HepG2 (cell line): ENCODE measurements around the gene TENT5A. TPM values are rescaled to one million over a fixed set of nuclear protein-coding genes. Genes with fewer than 3 reads are reported as not detected.

ENCODE experiments used
- ARHGAP35 ChIP-seq: sonication (generic); formaldehyde crosslinking; IDR thresholded peaks from 2 replicates; pipeline ENCODE4 v1.9.0; 2022; ENCODE audit warnings: mild to moderate bottlenecking, inconsistent platforms, moderate library complexity, missing genetic modification reagents, borderline replicate concordance
- CREM ChIP-seq, 2 experiments: sonication (generic) in 1 of 2; formaldehyde crosslinking in 1 of 2; IDR thresholded peaks; 2 replicates each; pipeline versions ENCODE4 v1.4.0 to v1.6.1; 2016 to 2020; ENCODE audit warnings: antibody characterized with exemption in 1 of 2, mild to moderate bottlenecking in 1 of 2, missing genetic modification reagents in 1 of 2
- HMG20A ChIP-seq: IDR thresholded peaks from 2 replicates; pipeline ENCODE4 v1.6.1; 2016; ENCODE audit warnings: borderline replicate concordance
- HNRNPUL1 ChIP-seq: fragments of 200-400 bp; formaldehyde crosslinking; IDR thresholded peaks from 2 replicates; pipeline ENCODE4 v1.6.1; 2017; ENCODE audit warnings: low read depth, mild to moderate bottlenecking, low read length, moderate library complexity
- IRF2 ChIP-seq: IDR thresholded peaks from 2 replicates; pipeline ENCODE4 v1.6.1; 2018; ENCODE audit warnings: missing genetic modification reagents, missing compliant biosample characterization
- ISL2 ChIP-seq: sonication (generic); formaldehyde crosslinking; IDR thresholded peaks from 2 replicates; pipeline ENCODE4 v1.5.0; 2020; ENCODE audit warnings: missing genetic modification reagents
- JDP2 ChIP-seq: sonication (generic); formaldehyde crosslinking; IDR thresholded peaks from 2 replicates; pipeline ENCODE4 v1.8.1; 2022; ENCODE audit warnings: missing genetic modification reagents, borderline replicate concordance
- KLF15 ChIP-seq: sonication (generic); formaldehyde crosslinking; IDR thresholded peaks from 2 replicates; pipeline ENCODE4 v1.8.1; 2023; ENCODE audit warnings: borderline replicate concordance, mild to moderate bottlenecking, inconsistent platforms, missing genetic modification reagents, mixed read lengths
- ONECUT2 ChIP-seq: sonication (generic); formaldehyde crosslinking; IDR thresholded peaks from 2 replicates; pipeline ENCODE4 v1.4.0; 2020; ENCODE audit warnings: missing genetic modification reagents
- PCBP1 ChIP-seq: fragments of 200-400 bp; formaldehyde crosslinking; IDR thresholded peaks from 2 replicates; pipeline ENCODE4 v1.6.1; 2017; ENCODE audit warnings: mild to moderate bottlenecking, low read depth, low read length, borderline replicate concordance
- POGZ ChIP-seq: sonication (generic); formaldehyde crosslinking; IDR thresholded peaks from 2 replicates; pipeline ENCODE4 v1.4.0; 2020; ENCODE audit warnings: mild to moderate bottlenecking, missing genetic modification reagents
- ZKSCAN8 ChIP-seq: IDR thresholded peaks from 2 replicates; pipeline ENCODE4 v1.6.1; 2016; ENCODE audit warnings: borderline replicate concordance, missing genetic modification reagents, missing compliant biosample characterization
- ZNF138 ChIP-seq: sonication (generic); formaldehyde crosslinking; IDR thresholded peaks from 2 replicates; pipeline ENCODE4 v1.5.0; 2020; ENCODE audit warnings: mild to moderate bottlenecking, low read depth, missing genetic modification reagents
- ZNF207 ChIP-seq: fragments of 450-650 bp; IDR thresholded peaks from 2 replicates; pipeline ENCODE4 v1.6.1; 2016; ENCODE audit warnings: antibody characterized with exemption, borderline replicate concordance
- ZNF329 ChIP-seq: sonication (generic); formaldehyde crosslinking; IDR thresholded peaks from 2 replicates; pipeline ENCODE4 v1.9.0; 2021; ENCODE audit warnings: low read depth, mild to moderate bottlenecking, missing genetic modification reagents
- ZNF674 ChIP-seq: sonication (generic); formaldehyde crosslinking; IDR thresholded peaks from 2 replicates; pipeline ENCODE4 v1.5.0; 2020; ENCODE audit warnings: low read depth, mild to moderate bottlenecking, missing genetic modification reagents
- ZNF792 ChIP-seq: IDR thresholded peaks from 2 replicates; pipeline ENCODE4 v1.6.1; 2016
- ZNF850 ChIP-seq: sonication (generic); formaldehyde crosslinking; conservative IDR thresholded peaks from 2 replicates; pipeline ENCODE4 v1.9.0; 2021; ENCODE audit warnings: mild to moderate bottlenecking, missing genetic modification reagents
- polyA plus RNA-seq, 8 experiments: library from polyadenylated mRNA; depleted of rRNA in 3 of 8; stranded (reverse) in 7 of 8; unstranded in 1 of 8; fragments of >200 nt; fragmentation: Illumina TruSeq in 4 of 8; extraction: Trizol in 4 of 8; gene quantifications; 2 replicates each; pipeline versions ENCODE4 v1.2.1 to v1.2.3, GENCODE V29; 2011 to 2016; ENCODE audit warnings: low read depth in 4 of 8, missing spikeins in 1 of 8, mixed read lengths in 1 of 8; ENCODE audit not compliant: insufficient read depth in 1 of 8
- total RNA-seq, 5 experiments: library from RNA; depleted of rRNA; stranded (reverse); fragments of >200 nt; fragmentation: Illumina TruSeq; extraction: Trizol; gene quantifications; 2 replicates each; pipeline ENCODE4 v1.2.3, GENCODE V29; 2016; ENCODE audit warnings: low read depth in 1 of 5
- TF ChIP-seq, protein P1 (sequence below): IDR thresholded peaks from 2 replicates; pipeline ENCODE4 v1.6.1; 2016; ENCODE audit warnings: low read depth
- TF ChIP-seq, protein P2 (sequence below): sonication (generic); formaldehyde crosslinking; IDR thresholded peaks from 2 replicates; pipeline ENCODE4 v1.8.1; 2022; ENCODE audit warnings: mild to moderate bottlenecking, missing genetic modification reagents
- TF ChIP-seq, protein P3 (sequence below): sonication (generic); formaldehyde crosslinking; IDR thresholded peaks from 2 replicates; pipeline ENCODE4 v1.8.0; 2022; ENCODE audit warnings: low read depth, missing genetic modification reagents
- TF ChIP-seq, protein P4 (sequence below): sonication (generic); formaldehyde crosslinking; IDR thresholded peaks from 2 replicates; pipeline ENCODE4 v1.8.0; 2023; ENCODE audit warnings: mild to moderate bottlenecking, missing genetic modification reagents
- TF ChIP-seq, protein P5 (sequence below): sonication (generic); formaldehyde crosslinking; conservative IDR thresholded peaks from 2 replicates; pipeline ENCODE4 v1.4.0; 2020; ENCODE audit warnings: mild to moderate bottlenecking, missing genetic modification reagents, moderate library complexity

TENT5A gene
- total and polyA plus RNA-seq, 2 of the 13 experiments (the other 11 are each of a cell fraction or from before 2014, with no cell fraction given) = 8.0 to 13.8 TPM

DNA sequence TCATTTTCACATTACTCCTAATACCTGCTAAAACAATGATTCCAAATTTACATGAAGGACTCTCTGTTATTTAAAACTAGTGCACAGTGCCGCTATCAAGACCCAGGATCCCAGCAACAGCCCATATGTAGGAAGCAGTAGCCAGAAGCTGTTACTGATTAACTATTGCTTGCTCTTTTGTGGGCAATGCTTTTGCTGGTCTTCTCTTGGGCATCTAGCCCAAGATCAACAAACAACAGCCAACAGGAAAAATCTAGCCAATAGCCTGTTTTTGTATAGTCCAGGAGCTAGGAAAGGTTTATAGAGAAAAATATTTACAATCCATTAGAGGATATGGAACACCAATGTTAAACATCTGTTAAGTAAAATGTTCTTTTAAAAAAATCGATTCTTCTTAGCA is 22.1 kb upstream of the TENT5A start (continued):
- TF ChIP-seq, protein P1, sequence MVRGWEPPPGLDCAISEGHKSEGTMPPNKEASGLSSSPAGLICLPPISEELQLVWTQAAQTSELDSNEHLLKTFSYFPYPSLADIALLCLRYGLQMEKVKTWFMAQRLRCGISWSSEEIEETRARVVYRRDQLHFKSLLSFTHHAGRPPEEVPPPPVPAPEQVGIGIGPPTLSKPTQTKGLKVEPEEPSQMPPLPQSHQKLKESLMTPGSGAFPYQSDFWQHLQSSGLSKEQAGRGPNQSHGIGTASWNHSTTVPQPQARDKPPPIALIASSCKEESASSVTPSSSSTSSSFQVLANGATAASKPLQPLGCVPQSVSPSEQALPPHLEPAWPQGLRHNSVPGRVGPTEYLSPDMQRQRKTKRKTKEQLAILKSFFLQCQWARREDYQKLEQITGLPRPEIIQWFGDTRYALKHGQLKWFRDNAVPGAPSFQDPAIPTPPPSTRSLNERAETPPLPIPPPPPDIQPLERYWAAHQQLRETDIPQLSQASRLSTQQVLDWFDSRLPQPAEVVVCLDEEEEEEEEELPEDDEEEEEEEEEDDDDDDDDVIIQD (CRISPR knock-in tag) = peak; percentile 89; the same call in 1 of the 2 replicates
- TF ChIP-seq ONECUT2 (CRISPR knock-in tag) = no peak
- TF ChIP-seq ARHGAP35 (CRISPR knock-in tag) = no peak
- no peak for TF ChIP-seq ZNF674 (CRISPR knock-in tag)
- TF ChIP-seq, protein P2, sequence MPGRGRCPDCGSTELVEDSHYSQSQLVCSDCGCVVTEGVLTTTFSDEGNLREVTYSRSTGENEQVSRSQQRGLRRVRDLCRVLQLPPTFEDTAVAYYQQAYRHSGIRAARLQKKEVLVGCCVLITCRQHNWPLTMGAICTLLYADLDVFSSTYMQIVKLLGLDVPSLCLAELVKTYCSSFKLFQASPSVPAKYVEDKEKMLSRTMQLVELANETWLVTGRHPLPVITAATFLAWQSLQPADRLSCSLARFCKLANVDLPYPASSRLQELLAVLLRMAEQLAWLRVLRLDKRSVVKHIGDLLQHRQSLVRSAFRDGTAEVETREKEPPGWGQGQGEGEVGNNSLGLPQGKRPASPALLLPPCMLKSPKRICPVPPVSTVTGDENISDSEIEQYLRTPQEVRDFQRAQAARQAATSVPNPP (CRISPR knock-in tag) = no peak
- TF ChIP-seq ZNF329 (CRISPR knock-in tag) = no peak
- TF ChIP-seq HNRNPUL1 = peak; percentile 92
- TF ChIP-seq ISL2 = peak; percentile 51; the same call in 1 of the 2 replicates
- no peak for TF ChIP-seq ZNF850 (CRISPR knock-in tag)
- TF ChIP-seq, protein P3, sequence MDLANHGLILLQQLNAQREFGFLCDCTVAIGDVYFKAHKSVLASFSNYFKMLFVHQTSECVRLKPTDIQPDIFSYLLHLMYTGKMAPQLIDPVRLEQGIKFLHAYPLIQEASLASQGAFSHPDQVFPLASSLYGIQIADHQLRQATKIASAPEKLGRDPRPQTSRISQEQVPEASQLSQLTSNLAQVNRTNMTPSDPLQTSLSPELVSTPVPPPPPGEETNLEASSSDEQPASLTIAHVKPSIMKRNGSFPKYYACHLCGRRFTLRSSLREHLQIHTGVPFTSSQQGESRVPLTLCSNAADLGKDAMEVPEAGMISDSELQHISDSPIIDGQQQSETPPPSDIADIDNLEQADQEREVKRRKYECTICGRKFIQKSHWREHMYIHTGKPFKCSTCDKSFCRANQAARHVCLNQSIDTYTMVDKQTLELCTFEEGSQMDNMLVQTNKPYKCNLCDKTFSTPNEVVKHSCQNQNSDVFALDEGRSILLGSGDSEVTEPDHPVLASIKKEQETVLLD (CRISPR knock-in tag) = no peak
- no peak for TF ChIP-seq ZNF138 (CRISPR knock-in tag)
- no peak for TF ChIP-seq JDP2 (CRISPR knock-in tag)
- TF ChIP-seq, protein P4, sequence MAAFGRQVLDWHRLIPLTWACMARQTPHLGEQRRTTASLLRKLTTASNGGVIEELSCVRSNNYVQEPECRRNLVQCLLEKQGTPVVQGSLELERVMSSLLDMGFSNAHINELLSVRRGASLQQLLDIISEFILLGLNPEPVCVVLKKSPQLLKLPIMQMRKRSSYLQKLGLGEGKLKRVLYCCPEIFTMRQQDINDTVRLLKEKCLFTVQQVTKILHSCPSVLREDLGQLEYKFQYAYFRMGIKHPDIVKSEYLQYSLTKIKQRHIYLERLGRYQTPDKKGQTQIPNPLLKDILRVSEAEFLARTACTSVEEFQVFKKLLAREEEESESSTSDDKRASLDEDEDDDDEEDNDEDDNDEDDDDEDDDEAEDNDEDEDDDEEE = no peak
- TF ChIP-seq ZNF792 = 0 out of 2 replicates have a peak, but pooled peaks have one; percentile 37
- 0 out of 2 replicates have a peak, but pooled peaks have one; percentile 16 for TF ChIP-seq IRF2
- no peak for TF ChIP-seq ZNF207
- peak; percentile 80 for TF ChIP-seq POGZ (CRISPR knock-in tag)
- no peak for TF ChIP-seq PCBP1
- TF ChIP-seq, protein P5, sequence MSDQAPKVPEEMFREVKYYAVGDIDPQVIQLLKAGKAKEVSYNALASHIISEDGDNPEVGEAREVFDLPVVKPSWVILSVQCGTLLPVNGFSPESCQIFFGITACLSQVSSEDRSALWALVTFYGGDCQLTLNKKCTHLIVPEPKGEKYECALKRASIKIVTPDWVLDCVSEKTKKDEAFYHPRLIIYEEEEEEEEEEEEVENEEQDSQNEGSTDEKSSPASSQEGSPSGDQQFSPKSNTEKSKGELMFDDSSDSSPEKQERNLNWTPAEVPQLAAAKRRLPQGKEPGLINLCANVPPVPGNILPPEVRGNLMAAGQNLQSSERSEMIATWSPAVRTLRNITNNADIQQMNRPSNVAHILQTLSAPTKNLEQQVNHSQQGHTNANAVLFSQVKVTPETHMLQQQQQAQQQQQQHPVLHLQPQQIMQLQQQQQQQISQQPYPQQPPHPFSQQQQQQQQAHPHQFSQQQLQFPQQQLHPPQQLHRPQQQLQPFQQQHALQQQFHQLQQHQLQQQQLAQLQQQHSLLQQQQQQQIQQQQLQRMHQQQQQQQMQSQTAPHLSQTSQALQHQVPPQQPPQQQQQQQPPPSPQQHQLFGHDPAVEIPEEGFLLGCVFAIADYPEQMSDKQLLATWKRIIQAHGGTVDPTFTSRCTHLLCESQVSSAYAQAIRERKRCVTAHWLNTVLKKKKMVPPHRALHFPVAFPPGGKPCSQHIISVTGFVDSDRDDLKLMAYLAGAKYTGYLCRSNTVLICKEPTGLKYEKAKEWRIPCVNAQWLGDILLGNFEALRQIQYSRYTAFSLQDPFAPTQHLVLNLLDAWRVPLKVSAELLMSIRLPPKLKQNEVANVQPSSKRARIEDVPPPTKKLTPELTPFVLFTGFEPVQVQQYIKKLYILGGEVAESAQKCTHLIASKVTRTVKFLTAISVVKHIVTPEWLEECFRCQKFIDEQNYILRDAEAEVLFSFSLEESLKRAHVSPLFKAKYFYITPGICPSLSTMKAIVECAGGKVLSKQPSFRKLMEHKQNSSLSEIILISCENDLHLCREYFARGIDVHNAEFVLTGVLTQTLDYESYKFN (CRISPR knock-in tag) = peak; percentile 68
- TF ChIP-seq HMG20A (CRISPR knock-in tag) = peak; percentile 61; the same call in 1 of the 2 replicates
- no peak for TF ChIP-seq CREM (IDR thresholded peaks at IDR 0.05)
- no peak for TF ChIP-seq CREM (CRISPR knock-in tag; IDR thresholded peaks at IDR 0.05)
- no peak for TF ChIP-seq KLF15
- no peak for TF ChIP-seq ZKSCAN8
